Endothelial cell (in vitro differentiated cells): Measurements from ENCODE around the gene ANKRD35. TPM values are rescaled to one million over a fixed set of nuclear protein-coding genes. Genes with fewer than 3 reads are reported as not detected.
"Not testable (repeated sequence)": the region's sequence is repeated elsewhere in the genome, so short reads cannot be mapped to it uniquely, and the experiment has no call there.

Experiments
- DNase-seq: peaks from one replicate; pipeline ENCODE4 v3.0.0; 2021; ENCODE audit warnings: low spot score
- H3K27ac Mint-ChIP-seq: one replicate; pipeline ENCODE4 v1.8.0; 2021; ENCODE audit warnings: mixed read lengths, inconsistent platforms; ENCODE audit not compliant: unreplicated experiment
- H3K27me3 Mint-ChIP-seq: one replicate; pipeline ENCODE4 v1.8.0; 2021; ENCODE audit warnings: mild to moderate bottlenecking, moderate library complexity, mixed read lengths, inconsistent platforms; ENCODE audit not compliant: unreplicated experiment
- H3K36me3 Mint-ChIP-seq: one replicate; pipeline ENCODE4 v1.8.0; 2021; ENCODE audit warnings: mild to moderate bottlenecking, low read depth, mixed read lengths, inconsistent platforms; ENCODE audit not compliant: unreplicated experiment
- H3K4me1 Mint-ChIP-seq: one replicate; pipeline ENCODE4 v1.8.0; 2021; ENCODE audit warnings: mild to moderate bottlenecking, mixed read lengths, inconsistent platforms; ENCODE audit not compliant: unreplicated experiment
- H3K4me3 Mint-ChIP-seq: one replicate; pipeline ENCODE4 v1.8.0; 2021; ENCODE audit warnings: mild to moderate bottlenecking, mixed read lengths, inconsistent platforms; ENCODE audit not compliant: unreplicated experiment
- H3K9me3 Mint-ChIP-seq: one replicate; pipeline ENCODE4 v1.8.0; 2021; ENCODE audit warnings: mixed read lengths, inconsistent platforms; ENCODE audit not compliant: unreplicated experiment
- total RNA-seq: library from RNA; stranded (reverse); fragmentation: NEBNext Ultra II Directional; extraction: Animal tissue kit (Norgen Biotek cat#: 25700); gene quantifications from one replicate; pipeline ENCODE4 v1.2.1, GENCODE V29; 2021; ENCODE audit not compliant: unreplicated experiment
- TF ChIP-seq, protein P1 (sequence below): fragments of 200-600 bp; sonication (generic); IDR thresholded peaks from one replicate; pipeline ENCODE4 v1.5.0; 2021; ENCODE audit warnings: antibody characterized with exemption; ENCODE audit not compliant: unreplicated experiment

Gene ANKRD35
- total RNA-seq, 1 donor from 2014 or later: not detected

- Mint-ChIP-seq H3K27ac (no peak overlapping the region), H3K36me3 (peaks cover 22% of the 10 kb centered on the region), H3K9me3 (no peaks in the 10 kb centered on the region), H3K4me1 (peaks cover 11% of the 10 kb centered on the region), H3K4me3 (no peak overlapping the region), H3K27me3 (no peaks in the 10 kb centered on the region)
- TF ChIP-seq, protein P1, sequence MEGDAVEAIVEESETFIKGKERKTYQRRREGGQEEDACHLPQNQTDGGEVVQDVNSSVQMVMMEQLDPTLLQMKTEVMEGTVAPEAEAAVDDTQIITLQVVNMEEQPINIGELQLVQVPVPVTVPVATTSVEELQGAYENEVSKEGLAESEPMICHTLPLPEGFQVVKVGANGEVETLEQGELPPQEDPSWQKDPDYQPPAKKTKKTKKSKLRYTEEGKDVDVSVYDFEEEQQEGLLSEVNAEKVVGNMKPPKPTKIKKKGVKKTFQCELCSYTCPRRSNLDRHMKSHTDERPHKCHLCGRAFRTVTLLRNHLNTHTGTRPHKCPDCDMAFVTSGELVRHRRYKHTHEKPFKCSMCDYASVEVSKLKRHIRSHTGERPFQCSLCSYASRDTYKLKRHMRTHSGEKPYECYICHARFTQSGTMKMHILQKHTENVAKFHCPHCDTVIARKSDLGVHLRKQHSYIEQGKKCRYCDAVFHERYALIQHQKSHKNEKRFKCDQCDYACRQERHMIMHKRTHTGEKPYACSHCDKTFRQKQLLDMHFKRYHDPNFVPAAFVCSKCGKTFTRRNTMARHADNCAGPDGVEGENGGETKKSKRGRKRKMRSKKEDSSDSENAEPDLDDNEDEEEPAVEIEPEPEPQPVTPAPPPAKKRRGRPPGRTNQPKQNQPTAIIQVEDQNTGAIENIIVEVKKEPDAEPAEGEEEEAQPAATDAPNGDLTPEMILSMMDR: no peak
- DNase-seq: no peak
Observed at GRCh38 chr1:145922266-145922665, 36.6 kb upstream of the ANKRD35 start.

DNA sequence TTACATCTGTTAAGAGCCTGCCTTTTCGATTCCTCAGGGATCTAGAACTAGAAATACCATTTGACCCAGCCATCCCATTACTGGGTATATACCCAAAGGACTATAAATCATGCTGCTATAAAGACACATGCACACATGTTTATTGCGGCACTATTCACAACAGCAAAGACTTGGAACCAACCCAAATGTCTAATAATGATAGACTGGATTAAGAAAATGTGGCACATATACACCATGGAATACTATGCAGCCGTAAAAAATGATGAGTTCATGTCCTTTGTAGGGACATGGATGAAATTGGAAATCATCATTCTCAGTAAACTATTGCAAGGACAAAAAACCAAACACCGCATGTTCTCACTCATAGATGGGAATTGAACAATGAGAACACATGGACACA is 34.6 kb upstream of the ANKRD35 start:
- H3K9me3 Mint-ChIP-seq: not testable (repeated sequence)

GRCh38 chr1:145918992-145919939 is 33.6 kb upstream of the ANKRD35 start:
- Mint-ChIP-seq H3K27me3 (peaks cover 2% of the 10 kb centered on the region), H3K4me1 (peaks cover 14% of the 10 kb centered on the region), H3K36me3 (peaks cover 28% of the 10 kb centered on the region), H3K9me3 (no peaks in the 10 kb centered on the region), H3K27ac (peak overlapping the region; percentile 80), H3K4me3 (peak overlapping the region; percentile 94)
- DNase-seq: peak; percentile 40
- TF ChIP-seq, protein P1: no peak

More for the DNA sequence above, 34.6 kb upstream of the ANKRD35 start:
- peaks cover 14% of the 10 kb centered on the region for H3K4me1 Mint-ChIP-seq
- DNase-seq, H3K27me3 Mint-ChIP-seq: not testable (repeated sequence)
- H3K27ac Mint-ChIP-seq: peak overlapping the region; percentile 24
- peaks cover 21% of the 10 kb centered on the region for H3K36me3 Mint-ChIP-seq
- H3K4me3 Mint-ChIP-seq: peak overlapping the region; percentile 94

GRCh38 chr1:145918144-145918991 is 32.7 kb upstream of the ANKRD35 start, which contains the start of gene PEX11B:
Gene PEX11B, minus strand, starts transcription at chr1:145918717. Its CDS starts 29 bp downstream, at chr1:145918688.
- Mint-ChIP-seq H3K4me3 (peak within 1 kb of the TSS; percentile 94), H3K36me3 (peaks cover 33% of the 10 kb centered on the region), H3K27me3 (peaks cover 2% of the 10 kb centered on the region), H3K27ac (peak within 1 kb of the TSS; percentile 80), H3K4me1 (peaks cover 14% of the 10 kb centered on the region), H3K9me3 (no peaks in the 10 kb centered on the region)
- peak; percentile 85 for DNase-seq
- TF ChIP-seq, protein P1: no peak

GRCh38 chr1:145917595-145917994 is 31.9 kb upstream of the ANKRD35 start:
- Mint-ChIP-seq H3K4me3 (peak overlapping the region; percentile 94), H3K27me3 (peaks cover 2% of the 10 kb centered on the region), H3K4me1 (peaks cover 14% of the 10 kb centered on the region), H3K36me3 (peaks cover 30% of the 10 kb centered on the region), H3K9me3 (no peaks in the 10 kb centered on the region), H3K27ac (no peak overlapping the region)
- TF ChIP-seq, protein P1: no peak
- DNase-seq: no peak
